HG03103 (cell line): ENCODE results near the gene TLK2.
A peak's percentile ranks its signal among the peaks of the same experiment; 100 is the strongest.

Experiments
- ATAC-seq: cut with Tn5 transposase; IDR thresholded peaks from one replicate; pipeline ENCODE4 v1.9.1; 2021; ENCODE audit warnings: low read depth; ENCODE audit not compliant: unreplicated experiment

The TLK2 gene

GRCh38 chr17:62648956-62649294 is 170.3 kb downstream of the TLK2 start:
- no peak for ATAC-seq

- no peak for ATAC-seq
These were observed 170.9 kb downstream of the TLK2 start for GRCh38 chr17:62649570-62649969.

GRCh38 chr17:62650587-62650986 is 172.0 kb downstream of the TLK2 start:
- ATAC-seq: no peak

DNA sequence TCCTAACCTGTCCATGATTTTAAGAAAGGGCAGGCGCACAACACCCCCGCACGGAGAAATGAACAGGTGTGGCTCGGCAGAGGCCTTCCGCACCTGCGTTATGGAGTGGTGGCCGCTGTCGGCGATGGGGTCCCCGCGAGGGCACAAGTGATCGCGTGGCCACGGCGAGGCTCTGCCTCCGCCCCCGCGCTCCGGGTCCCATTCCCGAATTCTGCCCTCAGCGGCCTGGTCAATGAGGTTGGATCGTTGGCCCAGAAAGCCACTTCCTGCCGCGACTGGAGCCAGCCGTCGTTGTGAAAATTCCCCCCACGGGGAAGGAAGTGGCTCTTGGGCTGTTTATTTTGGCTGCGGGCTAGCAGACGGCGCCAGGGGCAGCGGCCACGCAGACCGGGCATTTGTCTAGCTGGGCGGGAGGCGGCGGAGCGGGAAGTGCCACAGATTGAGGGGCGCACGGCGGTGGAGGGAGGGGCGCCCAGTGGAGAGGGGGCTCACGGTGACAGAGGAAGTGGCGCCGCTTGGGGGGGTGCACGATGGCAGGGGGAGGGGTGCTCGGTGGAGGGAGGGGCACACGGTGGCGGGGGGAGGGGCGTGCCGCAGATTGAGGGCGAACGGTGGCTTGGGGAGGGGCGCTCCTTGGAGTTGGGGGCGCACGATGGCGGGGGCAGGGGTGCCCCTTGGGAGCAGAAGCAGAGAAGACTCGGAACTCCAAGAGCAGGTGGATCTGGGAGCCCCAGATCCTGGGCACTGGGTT is 173.8 kb downstream of the TLK2 start:
- no peak for ATAC-seq

DNA sequence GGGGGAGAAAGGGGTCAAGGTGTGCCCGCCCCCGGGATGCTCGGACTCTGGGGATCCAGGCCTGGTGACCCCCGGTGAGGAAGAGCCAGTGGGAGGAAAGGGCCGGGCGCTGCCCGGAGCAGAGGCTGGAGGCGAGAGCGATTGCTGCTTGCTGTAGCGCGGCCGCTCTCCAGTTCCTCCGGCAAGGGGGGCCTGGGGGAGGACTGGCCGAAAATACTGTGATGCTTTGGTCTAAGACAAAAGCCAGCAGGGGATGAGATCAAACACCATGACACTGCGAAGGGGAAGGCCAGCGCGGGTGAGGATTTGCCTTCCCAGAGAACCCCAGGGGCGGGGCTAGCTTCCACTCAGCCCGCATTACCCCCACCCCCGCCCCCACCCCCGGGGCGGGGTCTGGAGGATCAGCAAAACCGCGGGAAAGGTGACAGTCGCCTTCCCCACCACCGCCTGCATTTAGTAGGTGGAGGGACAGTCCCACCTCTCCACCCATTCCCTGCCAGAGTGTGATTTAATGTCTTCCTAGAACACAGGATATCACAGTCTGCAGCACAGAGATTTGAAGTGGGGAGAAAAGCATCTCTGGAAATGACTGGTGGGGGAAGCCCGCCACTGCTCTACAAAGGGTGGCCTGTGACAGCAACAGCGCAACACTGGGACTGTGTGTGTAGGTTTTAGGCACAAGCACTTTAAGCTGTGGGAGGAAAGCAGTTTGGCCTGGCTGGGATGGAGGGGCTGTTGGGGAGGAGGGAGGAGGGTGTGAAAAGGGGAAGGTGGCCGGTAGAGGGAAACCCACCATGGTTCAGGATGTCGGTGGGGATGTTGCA is 174.6 kb downstream of the TLK2 start:
- peak; percentile 74 for ATAC-seq

GRCh38 chr17:62653826-62654761 is 175.5 kb downstream of the TLK2 start:
- no peak for ATAC-seq

- no peak for ATAC-seq
These were observed 177.0 kb downstream of the TLK2 start for GRCh38 chr17:62655656-62656055.

DNA sequence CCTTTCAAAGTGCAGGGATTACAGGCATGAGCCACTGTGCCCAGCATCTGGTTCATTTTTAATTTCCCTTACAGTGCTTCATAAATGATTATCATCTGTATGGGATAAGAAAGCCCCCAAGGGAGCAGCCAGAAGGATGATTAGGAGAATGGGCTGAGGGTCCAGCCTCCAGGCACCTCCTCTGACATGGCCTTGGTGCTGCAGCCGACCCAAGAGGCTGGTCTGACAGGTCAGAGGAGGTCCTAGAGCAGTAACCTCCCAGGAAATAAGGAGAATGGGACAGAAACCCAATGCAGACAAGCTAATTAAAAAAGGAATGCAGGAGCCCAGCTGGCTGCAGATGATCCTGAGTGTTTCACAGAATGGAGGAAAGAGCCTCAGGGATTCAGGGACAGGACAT is 177.8 kb downstream of the TLK2 start:
- ATAC-seq: no peak

- no peak for ATAC-seq
These were observed 178.6 kb downstream of the TLK2 start for GRCh38 chr17:62657145-62657665.

- no peak for ATAC-seq
These were observed 179.1 kb downstream of the TLK2 start for GRCh38 chr17:62657690-62658089.

- ATAC-seq: no peak
These were observed 179.7 kb downstream of the TLK2 start for GRCh38 chr17:62658136-62658920.

DNA sequence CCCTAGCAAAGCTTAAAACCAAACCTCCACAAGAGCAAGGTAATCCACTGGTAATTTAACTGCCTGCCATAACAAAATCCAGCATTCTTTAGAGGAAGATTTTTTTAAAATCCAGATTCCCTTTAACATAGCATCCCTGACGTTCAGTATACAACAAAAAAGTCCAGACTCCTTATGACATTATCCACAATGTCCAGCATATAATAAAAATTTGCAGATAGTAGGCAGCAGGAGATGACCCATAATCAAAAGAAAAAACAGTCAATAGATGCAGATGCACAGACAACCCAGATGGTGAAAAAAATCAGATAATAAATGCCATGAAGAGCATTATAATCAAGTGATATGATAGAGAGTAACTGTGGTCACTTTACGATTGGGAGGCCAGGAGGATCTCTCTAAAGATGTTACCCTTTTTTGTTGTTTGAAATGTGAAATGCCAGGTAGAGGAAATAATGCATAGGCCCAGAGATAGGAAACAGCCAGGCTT is 182.0 kb downstream of the TLK2 start:
- ATAC-seq: no peak

- no peak for ATAC-seq
These were observed 182.7 kb downstream of the TLK2 start for GRCh38 chr17:62661337-62661736.

DNA sequence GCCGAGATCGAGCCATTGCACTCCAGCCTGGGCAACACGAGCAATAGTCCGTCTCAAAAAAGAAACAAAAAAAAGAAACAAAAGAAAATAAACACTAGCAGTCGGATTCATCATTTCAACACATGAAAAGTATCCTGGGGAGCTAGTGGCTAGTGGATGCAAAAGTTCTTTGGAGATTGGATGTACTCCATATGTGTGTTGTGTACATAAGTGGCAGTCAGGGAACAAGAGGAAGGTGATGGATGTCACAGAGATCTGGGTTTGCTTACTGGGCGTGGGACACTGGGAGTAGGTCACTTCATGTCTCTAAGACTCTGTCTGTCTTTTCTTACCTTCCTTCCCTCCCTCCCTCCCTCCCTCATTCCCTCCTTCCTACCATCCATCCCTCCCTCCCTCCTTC is 184.2 kb downstream of the TLK2 start:
- ATAC-seq: no peak
